Measurements from ENCODE around the gene TGFA.

Gene TGFA

DNA sequence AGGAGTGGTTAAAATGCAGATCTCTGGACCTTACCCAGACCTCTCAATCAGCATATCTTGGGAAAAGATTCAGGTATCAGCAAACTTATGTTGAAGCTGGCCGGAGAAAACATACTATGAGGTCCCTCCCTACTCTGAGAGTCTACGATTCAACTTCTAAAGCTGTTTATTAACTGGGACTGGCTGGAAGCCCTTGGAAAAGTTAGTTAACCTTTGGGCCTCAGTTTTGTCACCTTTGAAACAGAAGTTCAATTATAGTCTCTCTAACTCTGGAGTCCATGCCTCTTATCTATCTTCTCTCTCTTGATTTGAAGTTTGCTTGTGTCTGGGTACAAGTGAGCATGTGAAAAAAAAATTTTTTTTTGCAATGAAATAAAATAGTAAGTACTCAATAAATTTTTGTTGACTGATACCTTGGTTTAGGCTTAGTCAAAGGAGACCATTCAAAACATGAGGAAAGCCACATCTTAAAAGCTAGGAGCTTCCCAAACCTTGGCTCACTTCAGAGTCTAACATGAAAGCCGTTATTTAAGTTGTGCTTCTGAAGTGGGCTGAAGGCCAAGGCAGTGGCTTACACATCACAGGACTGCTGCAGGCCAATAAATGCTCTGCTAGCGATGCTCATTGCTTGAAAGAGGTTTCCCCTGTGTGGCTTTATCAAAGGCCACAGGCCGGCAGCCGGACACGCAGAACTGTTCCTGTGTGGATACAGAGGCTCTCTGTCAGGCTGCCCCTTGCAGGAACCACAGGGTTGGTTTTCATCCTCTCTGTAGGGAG, 141.1 kb downstream of the TGFA start:
- DNase-seq: no peak

DNA sequence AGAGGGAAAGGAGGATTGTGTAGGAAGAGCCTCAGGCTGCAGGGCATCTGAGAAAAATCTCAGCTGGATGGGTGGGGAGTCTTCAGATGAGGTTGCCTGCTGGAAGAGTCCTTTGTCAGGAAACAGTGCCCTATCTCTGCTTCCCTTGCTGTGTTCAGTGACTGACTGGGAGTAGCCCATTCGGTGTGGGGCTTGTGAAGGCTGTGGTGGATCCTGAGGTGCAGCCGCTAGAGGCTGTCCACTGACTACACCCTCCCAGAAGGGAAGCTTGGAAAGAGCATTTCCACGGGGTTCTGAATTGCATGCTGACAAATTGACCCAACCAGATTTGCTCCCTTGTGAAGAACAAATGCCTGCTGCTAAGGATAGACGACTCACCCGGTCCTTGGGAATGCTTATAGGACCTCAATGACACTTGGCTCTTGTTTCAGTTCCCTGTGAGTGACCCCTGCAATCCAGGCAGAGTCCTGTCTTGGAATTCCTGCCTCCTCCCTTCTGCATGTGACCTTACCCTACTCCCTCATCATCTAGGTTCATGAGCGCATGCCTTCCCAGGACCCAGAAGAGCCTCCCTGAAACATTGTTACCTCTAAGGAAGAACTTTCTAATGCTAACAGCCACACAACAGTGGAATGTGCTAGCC, 142.0 kb downstream of the TGFA start:
- no peak for DNase-seq

DNA sequence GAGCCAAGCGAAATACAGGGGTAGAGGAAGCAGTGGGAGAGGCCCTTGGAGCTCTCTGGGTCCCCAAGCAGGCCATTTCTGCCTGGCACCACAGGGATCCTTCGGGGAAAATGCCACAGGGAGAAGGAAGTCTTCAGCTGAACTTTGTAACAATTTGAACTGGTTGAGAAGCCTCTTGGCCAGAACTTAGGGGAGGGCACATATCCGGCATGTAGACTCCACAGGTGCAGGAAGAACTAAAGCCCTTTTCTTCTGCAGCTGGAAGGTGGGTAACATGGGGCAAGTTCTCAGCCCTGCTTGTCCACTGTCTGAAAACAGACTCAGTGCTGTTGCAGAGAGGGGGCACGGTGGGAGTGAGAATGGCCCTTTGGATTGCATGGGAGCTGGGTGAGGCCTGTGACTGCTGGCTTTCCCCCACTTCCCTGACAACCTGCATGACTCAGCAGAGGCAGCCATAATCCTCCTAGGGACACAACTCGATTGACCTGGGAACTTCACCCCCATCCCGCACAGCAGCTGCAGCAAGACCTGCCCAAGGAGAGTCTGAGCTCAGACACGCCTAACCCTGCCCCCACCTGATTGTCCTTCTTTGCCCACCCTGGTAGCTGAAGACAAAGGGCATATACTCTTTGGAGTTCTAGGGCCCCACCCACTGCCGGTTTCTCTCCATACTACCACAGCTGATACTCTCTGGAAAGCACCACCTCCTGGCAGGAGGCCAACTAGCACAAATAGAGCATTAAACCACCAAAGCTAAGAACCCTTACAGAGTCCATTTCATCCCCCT, 150.2 kb downstream of the TGFA start:
- DNase-seq: peak; percentile 15

DNA sequence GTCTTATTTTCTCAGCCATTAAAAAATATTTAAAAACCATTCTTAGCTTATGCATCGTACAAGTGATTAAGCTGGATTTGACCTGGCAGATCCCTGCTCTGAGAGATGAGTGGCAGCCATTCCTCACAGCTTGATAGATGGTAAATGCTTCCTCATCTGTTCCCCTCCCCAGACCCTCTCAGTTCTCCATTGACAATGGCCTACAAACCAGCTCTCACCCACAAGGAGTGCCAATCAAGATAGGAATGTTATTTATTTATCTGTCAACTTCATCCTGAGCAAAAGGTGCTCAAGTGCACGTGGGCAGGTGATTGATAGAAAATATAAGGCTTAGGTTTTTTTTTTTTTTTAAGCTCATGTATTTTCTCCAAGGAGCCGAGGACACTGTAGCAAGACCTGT, 153.1 kb downstream of the TGFA start:
- DNase-seq: no peak

DNA sequence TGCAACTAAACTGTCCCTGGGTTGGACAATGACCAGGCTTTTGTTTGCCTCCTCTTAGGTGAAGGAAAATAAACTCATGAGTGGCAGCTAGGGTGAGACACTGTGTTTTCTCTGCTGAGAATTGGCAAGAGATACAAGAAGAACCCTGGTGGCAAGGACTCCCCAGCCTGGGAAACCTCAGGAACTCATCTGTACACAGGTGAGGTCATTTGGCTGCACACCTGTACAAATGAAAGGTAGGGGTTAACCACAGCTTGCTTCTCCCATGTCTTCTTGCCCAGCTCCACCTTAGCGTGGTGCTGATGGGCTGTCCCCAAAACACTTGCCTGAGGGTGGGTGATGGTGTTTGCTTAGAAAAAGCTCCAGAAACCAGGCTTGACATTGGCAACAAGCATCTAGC, 154.6 kb downstream of the TGFA start:
- DNase-seq: no peak
